ENCODE results near the gene TSHZ2.

TSHZ2 gene

GRCh38 chr20:53038299-53038698, 66.1 kb downstream of the TSHZ2 start:
- DNase-seq (ENCODE audit: low read depth, low spot score), result no peak
- no peak overlapping the region for H3K4me3 ChIP-seq (ENCODE audit: low read depth, low read length)
- in situ Hi-C loops (cut with HindIII; ENCODE audit: low sequenced_read_pairs), result no loop called here
- TF ChIP-seq CTCF (IDR thresholded peaks at IDR 0.05; ENCODE audit: low read depth, low read length), result no peak

- TF ChIP-seq CTCF (IDR thresholded peaks at IDR 0.05; ENCODE audit: low read depth, low read length), result no peak
- no peak for DNase-seq (ENCODE audit: low read depth, low spot score)
- no peak overlapping the region for H3K4me3 ChIP-seq (ENCODE audit: low read depth, low read length)
- in situ Hi-C loops (cut with HindIII; ENCODE audit: low sequenced_read_pairs), result no loop called here
Observed at GRCh38 chr20:53040693-53041589, 68.8 kb downstream of the TSHZ2 start.

- TF ChIP-seq CTCF (IDR thresholded peaks at IDR 0.05; ENCODE audit: low read depth, low read length), result no peak
- DNase-seq (ENCODE audit: low read depth, low spot score), result no peak
- in situ Hi-C loops (cut with HindIII; ENCODE audit: low sequenced_read_pairs), result no loop called here
- no peak overlapping the region for H3K4me3 ChIP-seq (ENCODE audit: low read depth, low read length)
Observed at GRCh38 chr20:53042521-53042920, 70.4 kb downstream of the TSHZ2 start.

GRCh38 chr20:53044296-53044695, 72.1 kb downstream of the TSHZ2 start:
- TF ChIP-seq CTCF (IDR thresholded peaks at IDR 0.05; ENCODE audit: low read depth, low read length), result no peak
- H3K4me3 ChIP-seq (ENCODE audit: low read depth, low read length), result no peak overlapping the region
- in situ Hi-C loops (cut with HindIII; ENCODE audit: low sequenced_read_pairs), result no loop called here
- no peak for DNase-seq (ENCODE audit: low read depth, low spot score)

- in situ Hi-C loops (cut with HindIII; ENCODE audit: low sequenced_read_pairs), result no loop called here
- H3K4me3 ChIP-seq (ENCODE audit: low read depth, low read length), result no peak overlapping the region
- TF ChIP-seq CTCF (IDR thresholded peaks at IDR 0.05; ENCODE audit: low read depth, low read length), result no peak
Observed at GRCh38 chr20:53045941-53046340, 73.8 kb downstream of the TSHZ2 start.

GRCh38 chr20:53047203-53047602, 75.0 kb downstream of the TSHZ2 start:
- in situ Hi-C loops (cut with HindIII; ENCODE audit: low sequenced_read_pairs), result no loop called here
- no peak for DNase-seq (ENCODE audit: low read depth, low spot score)
- TF ChIP-seq CTCF (IDR thresholded peaks at IDR 0.05; ENCODE audit: low read depth, low read length), result no peak
- H3K4me3 ChIP-seq (ENCODE audit: low read depth, low read length), result no peak overlapping the region

More at GRCh38 chr20:53045941-53046340, 73.8 kb downstream of the TSHZ2 start:
- DNase-seq (ENCODE audit: low read depth, low spot score), result no peak
